Globus pallidus (tissue), 1 donor: ENCODE data around the gene ARL4D.
"Not testable (repeated sequence)": the region's sequence is repeated elsewhere in the genome, so short reads cannot be mapped to it uniquely, and the experiment has no call there.

Source experiments
- DNase-seq: peaks from one replicate; pipeline ENCODE4 v3.0.0-alpha.2; 2015; ENCODE audit warnings: low spot score

The ARL4D gene

DNA sequence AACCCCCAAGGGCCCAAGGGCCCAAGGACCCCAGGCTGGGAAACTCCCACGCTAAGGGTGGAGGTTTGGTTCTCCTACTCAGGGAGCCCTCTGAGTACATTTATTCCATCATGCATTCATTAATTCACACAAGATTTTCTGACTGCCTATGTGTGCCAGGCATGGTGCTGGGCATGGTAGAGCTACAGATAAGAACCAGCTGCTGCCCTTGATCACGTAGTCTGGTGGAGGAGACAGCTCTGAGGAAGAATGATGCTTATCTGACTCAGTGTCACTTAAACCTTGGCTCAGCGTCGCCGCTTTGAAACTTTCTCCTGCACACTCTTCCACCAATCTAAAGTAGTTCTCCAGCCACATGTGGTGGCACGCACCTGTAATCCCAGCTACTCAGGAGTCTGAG is 3.6 kb upstream of the ARL4D start:
- DNase-seq, result no peak

DNA sequence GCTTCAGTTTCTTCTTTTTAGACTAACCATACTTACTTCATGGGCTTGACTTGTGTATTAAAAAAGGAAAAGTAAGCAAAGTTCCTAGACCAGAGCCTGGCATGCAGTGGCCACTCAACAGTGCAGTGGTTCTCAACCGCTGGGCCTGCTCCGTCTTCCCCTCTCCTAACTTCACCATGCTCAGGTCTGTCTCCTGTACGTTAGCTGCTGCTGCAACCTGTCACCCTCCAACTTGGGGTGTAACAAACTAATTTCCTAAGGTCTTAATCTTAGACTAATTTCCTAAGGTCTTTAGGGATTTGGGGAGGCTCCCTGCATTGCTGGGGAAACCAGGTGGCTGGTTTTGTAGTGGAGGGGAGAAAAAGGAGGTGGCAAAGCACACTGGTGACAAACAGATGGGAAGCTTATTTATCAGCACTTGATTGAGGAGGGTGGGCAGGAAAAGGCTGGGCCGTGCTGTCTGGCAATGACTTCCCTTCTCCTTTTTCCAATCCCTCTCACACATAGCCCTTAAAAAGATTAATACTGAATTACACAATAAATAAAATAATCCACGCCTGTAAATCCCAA is 2.2 kb upstream of the ARL4D start:
- DNase-seq, result no peak

DNA sequence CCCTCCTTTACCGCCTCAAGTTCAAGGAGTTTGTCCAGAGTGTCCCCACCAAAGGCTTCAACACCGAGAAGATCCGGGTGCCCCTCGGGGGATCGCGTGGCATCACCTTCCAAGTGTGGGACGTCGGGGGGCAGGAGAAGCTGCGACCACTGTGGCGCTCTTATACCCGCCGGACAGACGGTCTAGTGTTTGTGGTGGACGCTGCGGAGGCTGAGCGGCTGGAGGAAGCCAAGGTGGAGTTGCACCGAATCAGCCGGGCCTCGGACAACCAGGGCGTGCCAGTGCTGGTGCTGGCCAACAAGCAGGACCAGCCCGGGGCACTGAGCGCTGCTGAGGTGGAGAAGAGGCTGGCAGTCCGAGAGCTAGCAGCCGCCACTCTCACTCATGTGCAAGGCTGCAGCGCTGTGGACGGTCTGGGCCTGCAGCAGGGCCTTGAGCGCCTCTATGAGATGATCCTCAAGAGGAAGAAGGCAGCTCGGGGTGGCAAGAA is 1.1 kb downstream of the ARL4D start:
- DNase-seq, result no peak

DNA sequence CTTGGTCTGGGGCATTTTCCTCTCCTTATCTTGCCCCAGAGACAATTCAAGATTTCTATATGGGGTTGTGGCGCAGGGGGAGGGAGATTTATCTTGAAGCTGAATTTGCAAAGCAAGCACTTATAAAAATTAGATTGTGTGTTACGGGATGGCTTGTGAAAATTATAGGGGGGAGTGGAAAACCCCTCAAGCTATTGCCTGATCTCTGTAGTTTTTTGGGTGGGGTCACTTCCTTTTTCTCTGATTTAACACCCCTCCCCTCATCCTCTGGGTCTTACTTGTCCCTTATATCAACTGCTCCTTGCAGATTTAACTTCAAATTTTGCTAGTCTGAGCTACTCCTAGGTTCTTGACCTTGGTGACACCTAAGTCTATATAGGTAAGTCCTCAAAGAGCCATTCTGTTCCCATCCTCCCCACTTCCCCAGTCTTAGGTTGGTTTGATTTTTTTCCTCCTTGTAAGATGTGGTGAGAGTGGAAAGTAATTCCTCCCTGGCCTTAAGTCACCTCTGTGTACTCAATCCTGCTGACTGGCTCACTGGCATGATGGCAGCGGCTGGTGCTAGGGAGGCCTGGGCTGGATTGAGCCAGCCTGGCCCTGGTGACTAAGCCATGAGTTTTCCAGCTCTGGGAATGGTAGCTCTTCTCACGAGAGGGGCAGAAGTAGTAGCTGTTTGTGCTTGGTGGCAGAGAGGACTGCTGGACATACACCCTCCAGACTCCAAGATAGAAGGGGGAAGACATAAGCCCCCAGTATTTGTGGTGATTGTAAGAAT is 2.3 kb downstream of the ARL4D start:
- no peak for DNase-seq

DNA sequence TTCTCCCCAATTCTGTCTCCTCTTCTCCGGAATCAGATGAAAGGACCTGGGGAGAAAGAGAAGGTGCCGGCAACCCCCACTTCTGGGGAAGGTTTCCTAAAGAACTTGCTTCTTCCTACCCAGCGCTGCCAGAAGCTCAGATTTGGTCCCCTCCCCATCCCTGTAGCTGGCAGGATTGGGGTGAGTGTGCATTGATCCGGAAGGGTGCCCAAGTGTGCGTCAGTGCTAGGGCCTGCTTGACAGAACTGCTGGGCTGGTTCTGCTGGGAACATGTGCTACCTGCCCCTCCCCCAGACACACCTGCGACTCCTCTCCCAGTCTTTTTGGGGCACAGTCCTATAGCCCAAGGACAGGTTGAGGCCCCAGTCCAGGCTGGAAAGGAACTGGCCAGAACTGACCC is 3.3 kb downstream of the ARL4D start:
- no peak for DNase-seq

DNA sequence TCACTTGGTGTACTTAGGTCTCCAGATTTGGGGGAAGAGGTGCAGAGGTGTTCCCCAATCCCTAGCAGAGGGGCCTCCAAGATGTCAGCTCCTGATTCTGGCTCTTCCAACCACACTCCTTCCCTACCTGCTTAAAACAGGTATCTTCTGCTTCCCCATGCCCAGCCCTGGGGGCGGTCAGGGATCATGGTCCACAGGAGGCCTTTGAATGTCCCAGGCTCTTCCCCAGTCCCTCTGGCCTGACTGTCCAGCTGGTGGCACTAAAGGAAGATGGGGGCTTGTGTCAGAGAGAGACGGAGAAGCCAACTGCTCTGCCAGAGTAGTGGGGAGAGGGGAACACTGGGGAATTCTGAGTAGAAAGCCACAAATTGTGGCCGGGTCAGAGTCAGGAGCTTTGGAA is 3.8 kb downstream of the ARL4D start:
- no peak for DNase-seq

DNA sequence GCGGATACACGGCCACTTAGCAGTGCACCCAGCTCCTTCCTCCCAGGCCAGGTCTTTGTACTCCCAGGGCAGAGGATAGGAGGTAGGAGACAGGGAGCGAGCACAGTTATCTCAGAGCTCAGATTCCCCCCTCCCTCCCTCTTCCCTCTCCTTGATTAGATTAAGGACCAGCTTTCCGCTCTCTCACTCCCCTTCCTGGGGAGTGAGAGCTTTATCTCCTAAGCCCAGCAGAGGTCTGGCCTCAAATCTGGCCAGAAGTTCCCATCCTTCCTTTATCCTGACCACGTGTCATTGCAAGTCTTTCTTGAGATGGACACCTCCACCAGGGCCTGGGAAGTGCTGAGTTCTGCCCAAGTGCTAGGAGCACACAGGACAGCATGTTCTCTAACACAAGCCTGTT is 5.1 kb downstream of the ARL4D start:
- no peak for DNase-seq

- DNase-seq, result no peak
These were observed 7.1 kb downstream of the ARL4D start for GRCh38 chr17:43405861-43406260.

- no peak for DNase-seq
These were observed 8.2 kb downstream of the ARL4D start for GRCh38 chr17:43406676-43407645.

DNA sequence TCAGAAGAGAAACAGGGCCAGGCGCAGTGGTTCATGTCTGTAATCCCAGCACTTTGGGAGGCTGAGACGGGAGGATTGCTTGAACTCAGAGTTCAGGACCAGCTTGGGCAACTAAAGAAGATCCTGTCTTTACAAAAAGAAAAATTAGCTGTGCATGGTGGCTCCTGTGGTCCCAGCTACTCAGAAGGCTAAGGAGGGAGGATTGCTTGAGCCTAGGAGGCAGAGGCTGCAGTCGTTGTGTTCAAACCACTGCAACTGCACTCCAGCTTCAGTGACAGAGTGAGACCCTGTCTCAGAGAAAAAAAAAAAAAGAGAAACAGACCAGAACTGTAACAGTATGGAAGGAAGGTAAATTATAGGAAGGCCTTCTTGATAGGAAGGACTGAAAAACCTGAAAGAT is 10.3 kb downstream of the ARL4D start:
- no peak for DNase-seq

DNA sequence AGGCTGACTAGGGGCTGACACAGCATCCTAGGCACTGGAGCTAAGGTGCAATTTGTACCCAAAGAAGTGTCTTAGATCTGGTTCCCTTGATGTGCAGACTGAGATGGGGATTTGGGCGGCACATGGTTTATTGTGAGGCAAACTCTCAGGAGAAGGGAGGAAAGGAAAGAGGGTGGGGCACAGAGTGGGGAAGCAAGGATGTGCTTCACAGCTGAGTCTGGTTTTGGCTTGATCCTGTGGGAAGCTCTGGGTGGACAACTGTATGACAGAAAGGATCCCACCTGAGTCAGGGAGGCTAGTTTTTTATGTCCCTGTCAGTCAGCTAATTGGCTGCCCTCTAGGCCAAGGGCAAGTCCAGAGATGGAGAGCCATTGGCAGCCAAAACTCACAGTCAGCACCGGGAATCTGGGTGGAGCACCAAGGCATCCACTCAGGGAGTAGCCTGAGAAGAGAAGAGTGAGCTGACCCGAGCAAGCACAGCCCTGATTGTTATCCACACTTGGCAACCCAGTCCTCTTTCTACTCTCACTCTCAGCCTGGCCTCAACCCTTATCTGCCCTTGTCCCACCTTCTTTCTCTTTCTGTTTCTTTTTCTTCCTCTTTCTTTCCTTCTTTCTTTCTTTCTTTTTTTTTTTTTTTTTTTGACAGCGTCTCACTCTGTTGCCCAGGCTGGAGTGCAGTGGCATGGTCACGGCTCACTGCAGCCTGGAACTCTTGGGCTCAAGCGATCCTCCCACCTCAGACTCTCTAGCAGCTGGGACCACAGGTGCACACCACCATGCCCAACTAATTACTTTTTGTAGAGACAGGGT is 12.0 kb downstream of the ARL4D start:
- DNase-seq, result no peak

DNA sequence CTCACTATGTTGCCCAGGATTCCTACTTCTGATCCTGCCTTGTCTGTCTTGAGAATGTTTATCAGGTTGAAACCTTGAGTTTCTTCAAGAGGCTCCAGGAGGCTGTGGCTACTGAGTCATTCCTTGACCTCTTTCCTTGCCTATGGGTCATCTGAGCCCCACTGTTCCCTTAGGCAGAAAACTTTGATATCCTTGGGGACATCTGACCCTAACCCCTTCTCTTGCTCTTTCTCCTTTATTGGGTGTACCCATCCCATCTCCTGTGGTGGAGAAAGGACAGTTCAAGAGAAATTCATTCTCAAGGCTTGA is 12.5 kb downstream of the ARL4D start:
- DNase-seq, result no peak

DNA sequence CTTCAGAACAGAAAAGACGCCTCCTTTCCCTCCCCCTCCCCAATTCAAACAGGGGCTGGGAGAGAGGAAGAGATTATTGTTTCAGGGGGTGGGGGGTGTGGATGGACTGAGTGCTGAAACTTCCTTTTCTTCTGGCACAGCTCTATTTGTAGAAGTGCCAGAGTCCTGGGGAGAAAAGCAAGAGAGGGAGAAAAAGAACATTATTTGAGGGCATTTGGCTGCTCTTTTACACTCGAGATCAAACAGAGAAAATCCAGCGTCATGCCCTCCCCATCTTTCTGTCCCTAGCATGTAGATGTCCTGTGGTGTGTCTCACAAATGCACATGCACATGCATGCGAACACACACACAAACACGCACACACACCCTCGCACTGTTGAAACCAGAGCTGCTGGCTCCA is 13.0 kb downstream of the ARL4D start:
- DNase-seq, result no peak

GRCh38 chr17:43412166-43412565 is 13.4 kb downstream of the ARL4D start:
- no peak for DNase-seq

DNA sequence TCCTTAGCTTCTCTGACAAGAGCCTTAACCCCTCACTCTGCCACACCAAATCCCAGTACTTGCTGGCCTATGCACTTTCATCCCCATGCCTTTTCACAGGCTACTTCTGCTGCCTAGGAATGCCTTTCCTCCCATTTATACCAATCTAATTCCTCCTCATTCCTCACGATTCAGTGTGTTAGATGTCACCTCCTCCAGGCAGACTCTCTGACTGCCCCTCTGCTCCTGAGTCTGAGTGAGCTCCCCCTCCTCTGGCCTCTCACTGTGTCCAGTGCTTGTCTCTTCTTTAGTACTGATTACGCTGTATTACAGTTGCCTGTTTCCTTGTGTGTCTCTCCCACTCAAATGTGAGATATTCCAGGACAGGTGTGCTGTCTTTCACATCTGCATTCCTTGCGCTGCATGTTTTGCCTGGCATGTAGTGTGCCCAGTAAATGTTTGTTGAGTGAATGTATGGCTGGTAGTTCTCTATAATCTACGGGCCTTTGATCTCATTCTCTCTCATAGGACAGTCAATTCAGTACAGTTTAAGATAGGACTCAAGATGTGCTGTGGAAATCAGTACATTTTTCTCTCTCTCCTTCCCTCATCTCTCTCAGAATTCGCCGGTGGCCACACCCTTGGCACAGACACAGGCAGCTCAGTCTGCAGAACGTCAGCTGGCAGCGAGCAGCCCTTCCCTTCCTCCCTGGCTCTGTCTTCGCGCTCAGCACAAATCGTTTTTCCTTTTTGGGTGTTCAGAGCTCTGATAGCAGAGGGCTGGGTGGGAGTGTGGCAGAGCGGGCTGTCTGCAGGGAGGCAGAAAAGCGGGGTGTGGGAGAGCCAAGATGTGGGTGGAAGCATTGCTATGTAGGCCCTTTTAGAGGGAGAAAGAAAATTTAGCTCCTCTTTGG is 18.5 kb downstream of the ARL4D start:
- no peak for DNase-seq

GRCh38 chr17:43418441-43419374 is 19.9 kb downstream of the ARL4D start:
- DNase-seq, result no peak

DNA sequence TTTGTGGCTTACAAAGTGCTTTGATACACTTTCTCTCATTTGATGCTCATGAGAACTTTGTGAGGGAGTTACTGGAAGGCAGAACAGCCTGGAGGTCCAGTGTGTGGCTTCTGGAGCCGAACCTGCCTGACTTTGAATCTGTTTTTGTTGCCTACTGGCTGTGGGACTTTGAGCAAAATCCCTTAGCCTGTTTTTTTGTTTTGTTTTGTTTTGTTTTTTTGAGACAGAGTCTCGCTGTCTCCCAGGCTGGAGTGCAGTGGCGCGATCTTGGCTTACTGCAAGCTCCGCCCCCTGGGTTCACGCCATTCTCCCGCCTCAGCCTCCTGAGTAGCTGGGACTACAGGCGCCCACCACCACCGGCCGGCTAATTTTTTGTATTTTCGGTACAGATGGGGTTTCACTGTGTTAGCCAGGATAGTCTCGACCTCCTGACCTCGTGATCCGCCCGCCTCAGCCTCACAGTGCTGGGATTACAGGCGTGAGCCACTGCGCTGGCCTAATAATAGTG is 20.6 kb downstream of the ARL4D start:
- not testable (repeated sequence) for DNase-seq

DNA sequence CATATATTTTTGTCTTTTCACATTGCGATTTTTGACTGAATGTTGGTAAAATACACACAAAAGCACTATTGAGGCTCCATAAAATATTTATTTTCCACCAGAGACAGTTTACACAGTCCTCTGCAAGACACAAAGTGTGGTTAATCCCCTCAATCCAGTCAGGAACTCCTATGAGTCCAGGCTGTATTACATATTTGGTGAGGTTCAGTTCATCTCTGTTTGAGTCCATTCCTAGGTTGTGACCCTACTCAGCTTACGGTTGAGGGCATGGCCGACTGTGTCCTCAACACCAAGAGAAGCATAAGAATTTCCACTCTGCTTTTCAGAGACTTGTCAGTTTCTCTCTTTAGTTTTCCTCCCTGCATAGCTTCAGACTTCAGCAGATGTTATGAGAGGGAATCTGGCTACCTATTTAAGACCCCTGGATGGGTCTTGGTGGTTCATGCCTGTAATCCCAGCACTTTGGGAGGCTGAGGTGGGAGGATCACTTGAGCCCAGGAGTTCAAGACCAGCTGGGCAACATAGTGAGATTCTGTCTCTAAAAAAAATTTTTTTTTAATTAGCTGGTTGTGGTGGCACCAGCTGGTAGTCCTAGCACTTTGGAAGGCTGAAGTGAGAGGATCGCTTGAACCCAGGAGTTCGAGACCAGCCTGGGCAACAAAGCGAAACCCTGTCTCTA is 25.1 kb downstream of the ARL4D start:
- DNase-seq, result no peak
